GM12878 (cell line): ENCODE results near the gene FAM222A.

Source experiments
- EZH2 ChIP-seq: IDR thresholded peaks from 2 replicates; pipeline ENCODE4 v1.6.1; 2012; ENCODE audit warnings: low read depth, mild to moderate bottlenecking, control low read depth, inconsistent platforms, low read length, borderline replicate concordance; ENCODE audit not compliant: control insufficient read depth
- NBN ChIP-seq: fragments of 450-650 bp; IDR thresholded peaks from 2 replicates; pipeline ENCODE4 v1.6.1; 2016
- POLR2A ChIP-seq: IDR thresholded peaks from 2 replicates; pipeline ENCODE4 v1.6.1; 2011; ENCODE audit warnings: low read depth, mild to moderate bottlenecking, low read length
- ZNF274 ChIP-seq: IDR thresholded peaks from one replicate; pipeline ENCODE4 v1.8.0; 2011; ENCODE audit not compliant: insufficient read length, insufficient read depth

DNA sequence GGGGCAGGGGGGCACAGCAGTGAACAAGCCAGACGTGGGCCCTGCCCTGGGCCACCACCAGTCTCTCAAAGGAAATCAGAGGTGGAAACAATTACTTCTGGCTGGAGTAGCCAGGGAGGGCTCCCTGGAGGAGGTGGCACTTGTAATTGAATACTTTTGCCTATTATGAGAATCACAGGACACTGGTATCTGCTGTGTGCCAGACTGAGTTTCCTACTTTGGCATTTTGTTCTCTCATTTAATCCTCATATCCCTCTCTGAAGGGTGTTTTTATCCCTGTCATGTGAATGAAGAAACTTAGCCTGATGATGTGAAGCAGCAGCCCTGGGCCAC is 7.2 kb downstream of the FAM222A start:
- TF ChIP-seq ZNF274, result no peak
- no peak for TF ChIP-seq POLR2A
- TF ChIP-seq EZH2, result no peak
- TF ChIP-seq NBN, result no peak
